Measurements from ENCODE around the gene SSRP1. TPM values are rescaled to one million over a fixed set of nuclear protein-coding genes. Genes with fewer than 3 reads are reported as not detected.
"Not testable (repeated sequence)": the region's sequence is repeated elsewhere in the genome, so short reads cannot be mapped to it uniquely, and the experiment has no call there.

The SSRP1 gene
- total RNA-seq, 1 experiment from 2014 or later, result 158 TPM

DNA sequence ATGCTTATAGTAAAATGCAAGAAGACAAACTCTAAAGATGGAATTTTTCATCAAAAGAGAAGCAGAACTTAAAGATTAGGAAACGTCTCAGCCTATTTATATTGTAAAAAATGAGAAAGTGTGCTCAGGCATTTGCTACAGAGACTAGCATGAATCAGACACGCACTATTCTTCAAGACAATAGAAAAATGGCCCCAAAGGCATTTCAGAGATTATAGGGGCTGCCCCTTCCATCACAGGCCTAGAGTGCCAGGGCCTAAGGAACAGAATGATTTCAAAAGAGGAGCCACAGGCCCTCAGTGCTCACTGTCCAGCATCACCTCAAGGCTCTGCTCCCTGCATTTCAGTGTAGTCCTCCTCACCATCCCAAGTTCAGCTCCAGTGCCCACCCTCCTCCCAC, 38.5 kb downstream of the SSRP1 start:
- H3K27me3 ChIP-seq (ENCODE audit: control insufficient read depth, insufficient read depth, low read length), result no peaks in the 10 kb centered on the region
- H3K4me3 ChIP-seq (ENCODE audit: insufficient read depth, low read depth, low read length), result no peak overlapping the region
- peaks cover 33% of the 10 kb centered on the region for H3K36me3 ChIP-seq (replicated peaks; ENCODE audit: control insufficient read depth, insufficient read depth, low read length)
- no peak for DNase-seq

DNA sequence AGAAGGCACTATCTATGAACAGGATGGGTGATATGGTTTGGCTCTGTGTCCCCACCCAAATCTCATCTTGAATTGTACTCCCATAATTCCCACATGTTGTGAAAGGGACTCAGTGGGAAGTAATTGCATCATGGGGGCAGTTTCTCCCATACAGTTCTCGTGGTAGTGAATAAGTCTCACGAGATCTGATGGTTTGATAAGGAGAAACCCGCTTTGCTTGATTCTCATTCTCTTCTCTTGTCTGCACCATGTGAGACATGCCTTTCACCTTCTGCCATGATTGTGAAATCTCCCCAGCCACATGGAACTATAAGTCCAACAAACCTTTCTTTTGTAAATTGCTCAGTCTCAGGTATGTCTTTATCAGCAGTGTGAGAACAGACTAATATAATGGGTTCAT, 39.5 kb downstream of the SSRP1 start:
- not testable (repeated sequence) for DNase-seq; H3K27me3 ChIP-seq (ENCODE audit: control insufficient read depth, insufficient read depth, low read length); H3K4me3 ChIP-seq (ENCODE audit: insufficient read depth, low read depth, low read length)
- peaks cover 26% of the 10 kb centered on the region for H3K36me3 ChIP-seq (replicated peaks; ENCODE audit: control insufficient read depth, insufficient read depth, low read length)

DNA sequence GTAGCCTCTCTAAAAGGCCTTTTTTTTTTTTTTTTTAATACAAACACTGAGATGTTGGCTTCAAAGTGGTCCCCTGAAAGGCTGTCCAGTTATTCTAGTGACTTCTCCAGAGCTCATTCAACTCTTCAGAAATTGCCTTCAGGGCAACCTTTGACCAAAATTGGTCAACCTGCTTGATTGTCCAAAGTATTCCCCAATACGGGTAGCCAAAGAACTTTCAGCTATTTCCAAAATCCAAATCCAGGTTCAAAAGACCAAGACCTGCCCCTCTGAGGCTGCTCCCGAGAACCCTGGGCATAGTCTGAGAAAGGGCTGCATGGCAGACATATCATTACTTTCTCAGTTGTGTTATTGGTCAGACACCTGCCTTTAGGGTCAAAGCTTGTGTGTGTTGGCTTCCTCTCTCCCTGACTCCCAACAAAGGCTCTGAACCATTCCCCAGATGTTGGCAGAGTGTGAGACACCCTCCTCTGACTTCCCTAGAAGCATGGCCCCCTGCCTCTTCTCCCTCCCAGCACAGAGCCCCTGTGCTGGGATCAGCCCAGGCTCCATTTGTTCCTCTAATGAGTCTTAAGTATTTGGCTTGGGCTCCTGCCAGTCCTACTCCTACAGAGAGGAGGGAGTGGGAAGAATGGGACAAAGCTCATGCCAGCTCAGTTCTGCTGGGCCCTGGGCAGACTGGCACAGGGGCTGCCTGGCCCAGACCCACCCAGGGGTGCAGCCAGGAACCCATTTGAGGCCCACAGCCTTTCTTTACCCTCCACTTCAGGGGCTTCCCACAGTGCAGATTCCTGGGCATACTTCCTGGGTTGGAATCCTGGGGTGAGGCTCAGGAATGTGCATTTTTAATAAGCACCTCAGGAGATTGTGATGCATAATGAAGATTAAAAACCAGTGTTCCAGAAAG, 41.2 kb downstream of the SSRP1 start:
- no peaks in the 10 kb centered on the region for H3K27me3 ChIP-seq (ENCODE audit: control insufficient read depth, insufficient read depth, low read length)
- peaks cover 9% of the 10 kb centered on the region for H3K36me3 ChIP-seq (replicated peaks; ENCODE audit: control insufficient read depth, insufficient read depth, low read length)
- DNase-seq, result peak; percentile 64
- no peak overlapping the region for H3K4me3 ChIP-seq (ENCODE audit: insufficient read depth, low read depth, low read length)

DNA sequence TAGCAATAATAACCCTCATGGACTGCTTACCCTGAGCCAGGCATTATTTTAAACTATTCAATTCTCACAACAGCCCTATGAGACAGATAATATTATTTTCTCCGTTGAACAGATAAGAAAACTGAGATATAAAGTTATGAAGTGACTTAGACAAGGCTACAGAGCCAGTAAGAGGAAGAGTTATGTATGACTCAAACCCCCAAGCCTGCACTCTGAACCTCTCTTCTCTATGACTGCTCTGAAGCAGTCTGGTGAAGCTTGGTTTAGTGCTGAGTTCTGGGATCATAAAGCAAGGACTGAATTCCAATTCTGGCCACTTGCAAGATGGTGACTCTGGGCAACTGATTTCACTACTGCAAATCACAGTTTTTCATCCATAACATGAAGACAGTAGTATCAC, 45.4 kb downstream of the SSRP1 start:
- Histone ChIP-seq H3K4me3 (ENCODE audit: insufficient read depth, low read depth, low read length) (no peak overlapping the region), H3K36me3 (replicated peaks; ENCODE audit: control insufficient read depth, insufficient read depth, low read length) (no peaks in the 10 kb centered on the region), H3K27me3 (ENCODE audit: control insufficient read depth, insufficient read depth, low read length) (no peaks in the 10 kb centered on the region)
- DNase-seq, result no peak

DNA sequence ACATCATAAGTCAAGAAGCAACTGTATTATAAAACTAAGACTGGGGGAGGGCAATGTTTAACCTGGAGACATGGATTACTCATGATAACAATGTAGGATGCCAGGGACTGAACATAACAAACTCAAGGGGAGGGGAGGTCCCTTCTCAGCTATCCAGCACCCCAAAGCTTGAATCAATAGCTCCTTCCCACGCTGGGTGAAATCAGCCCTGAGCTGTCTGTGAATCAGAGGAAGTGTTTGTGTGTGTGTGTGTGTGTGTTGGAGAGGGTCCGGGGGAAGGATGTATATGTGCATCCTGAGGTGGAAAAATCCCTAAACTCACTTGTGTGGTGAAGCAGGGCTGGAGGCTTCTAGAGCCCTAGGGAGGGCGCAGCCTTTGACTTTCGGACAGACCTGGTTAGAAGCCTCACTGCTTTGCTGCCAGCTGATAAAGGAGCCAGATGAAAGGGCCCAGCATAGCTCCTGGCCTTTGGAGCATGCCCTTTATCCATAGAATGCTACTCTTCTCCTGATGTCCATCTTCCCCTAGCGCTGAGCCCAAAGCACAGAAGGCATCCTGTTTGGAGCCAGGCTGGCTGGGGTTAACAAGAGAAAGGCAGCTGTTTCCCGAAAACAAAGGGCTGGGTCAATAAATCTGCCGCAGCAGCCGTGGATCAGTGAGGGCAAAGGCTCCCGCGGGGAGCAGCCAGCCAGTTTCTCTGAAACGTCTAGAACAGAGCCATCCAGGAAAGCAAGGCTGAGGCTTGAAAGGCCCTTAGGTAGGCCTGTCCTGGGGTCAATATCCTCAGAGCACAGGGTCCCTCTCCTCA, 46.7 kb downstream of the SSRP1 start:
- Histone ChIP-seq H3K4me3 (ENCODE audit: insufficient read depth, low read depth, low read length) (no peak overlapping the region), H3K27me3 (ENCODE audit: control insufficient read depth, insufficient read depth, low read length) (no peaks in the 10 kb centered on the region), H3K36me3 (replicated peaks; ENCODE audit: control insufficient read depth, insufficient read depth, low read length) (no peaks in the 10 kb centered on the region)
- peak; percentile 43 for DNase-seq

DNA sequence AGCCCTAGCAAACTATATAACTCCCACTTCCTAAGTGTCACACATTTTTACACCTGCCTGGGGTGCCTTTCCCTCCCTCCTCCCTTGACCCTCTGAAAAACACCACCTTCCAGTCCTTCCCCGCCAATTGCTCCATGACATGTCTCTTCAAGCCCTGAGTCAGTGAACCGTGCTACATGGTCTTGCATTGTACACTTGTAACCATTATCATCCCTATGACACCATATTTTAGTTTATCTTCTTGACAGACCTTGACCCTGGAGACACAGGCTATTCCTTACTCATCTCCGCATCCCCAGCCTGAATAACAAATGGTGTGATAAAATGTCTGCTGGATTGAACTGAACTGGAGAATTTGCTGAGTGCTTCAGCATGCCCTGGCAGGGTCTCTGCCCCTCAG, 47.8 kb downstream of the SSRP1 start:
- Histone ChIP-seq H3K27me3 (ENCODE audit: control insufficient read depth, insufficient read depth, low read length) (no peaks in the 10 kb centered on the region), H3K36me3 (replicated peaks; ENCODE audit: control insufficient read depth, insufficient read depth, low read length) (no peaks in the 10 kb centered on the region), H3K4me3 (ENCODE audit: insufficient read depth, low read depth, low read length) (no peak overlapping the region)
- DNase-seq, result no peak

DNA sequence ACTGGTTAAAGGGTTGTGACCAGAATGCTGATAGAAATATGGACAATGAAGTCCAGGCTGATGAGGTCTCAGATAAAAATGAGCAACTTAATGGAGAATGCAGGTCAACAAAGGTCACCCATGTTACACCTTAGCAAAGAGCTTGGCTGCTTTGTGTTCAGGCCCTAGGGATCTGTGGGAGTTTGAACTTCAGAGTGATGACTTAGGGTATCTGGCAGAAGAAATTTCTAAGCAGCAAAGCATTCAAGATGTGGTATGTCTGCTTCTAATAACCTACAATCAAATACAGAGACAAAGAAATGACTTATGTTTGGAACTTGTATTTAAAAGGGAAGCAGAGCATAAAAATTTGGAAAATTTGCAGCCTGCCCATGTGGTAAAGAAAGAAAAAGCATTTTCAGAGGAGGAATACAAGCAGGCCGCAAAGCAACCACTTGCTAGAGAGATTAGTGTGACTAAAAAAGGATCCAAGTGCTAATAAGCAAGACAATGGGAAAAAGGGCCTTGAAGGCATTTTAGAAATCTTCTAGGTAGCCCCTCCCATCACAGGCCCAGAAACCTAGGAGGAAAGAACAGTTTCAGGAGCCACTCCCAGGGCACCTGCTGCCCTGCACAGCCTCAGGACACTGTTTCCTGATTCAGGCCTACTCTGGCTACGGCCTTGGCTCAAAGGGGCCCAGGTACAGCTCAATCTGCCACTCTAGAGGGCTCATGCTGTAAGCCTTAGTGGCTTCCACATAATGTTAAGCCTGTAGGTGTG, 52.3 kb downstream of the SSRP1 start:
- no peak for DNase-seq
- Histone ChIP-seq H3K36me3 (replicated peaks; ENCODE audit: control insufficient read depth, insufficient read depth, low read length) (no peaks in the 10 kb centered on the region; the same call in 1 of the 2 replicates), H3K4me3 (ENCODE audit: insufficient read depth, low read depth, low read length) (no peak overlapping the region), H3K27me3 (ENCODE audit: control insufficient read depth, insufficient read depth, low read length) (no peaks in the 10 kb centered on the region)

DNA sequence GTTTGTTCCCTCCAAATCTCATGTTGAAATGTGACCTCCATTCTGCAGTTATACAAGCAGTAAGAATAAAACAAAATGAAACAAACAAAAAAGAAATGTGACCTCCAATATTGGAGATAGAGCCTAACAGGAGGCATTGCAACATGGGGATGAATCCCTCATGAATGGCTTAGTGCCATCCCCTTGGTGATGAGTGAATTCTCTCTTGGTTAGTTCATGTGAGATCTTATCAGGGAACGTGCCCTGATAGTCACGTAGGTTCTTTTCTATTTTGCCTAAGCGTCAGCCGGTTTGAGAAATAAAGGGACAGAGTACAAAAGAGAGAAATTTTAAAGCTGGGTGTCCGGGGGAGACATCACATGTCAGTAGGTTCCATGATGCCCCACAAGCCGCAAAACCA, 54.1 kb downstream of the SSRP1 start:
- H3K4me3 ChIP-seq (ENCODE audit: insufficient read depth, low read depth, low read length); H3K27me3 ChIP-seq (ENCODE audit: control insufficient read depth, insufficient read depth, low read length); DNase-seq; H3K36me3 ChIP-seq (replicated peaks; ENCODE audit: control insufficient read depth, insufficient read depth, low read length): not testable (repeated sequence)

DNA sequence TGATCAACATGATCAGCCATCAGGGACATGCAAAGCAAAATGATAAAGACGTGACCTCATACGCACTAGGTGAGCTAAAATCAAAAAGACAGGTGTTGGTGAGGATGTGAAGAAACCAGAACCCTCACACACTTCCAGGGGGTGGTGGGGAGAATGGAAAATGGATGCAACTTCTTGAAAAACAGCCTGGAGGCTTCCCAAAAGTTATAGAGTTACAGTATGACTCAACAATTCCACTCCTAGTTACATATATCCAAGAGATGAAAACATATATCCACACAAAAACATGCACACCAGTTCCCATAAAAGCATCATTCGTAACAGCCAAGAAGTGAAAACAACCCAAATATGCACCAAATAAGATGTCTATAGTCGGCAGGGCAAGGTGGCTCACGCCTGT, 56.6 kb downstream of the SSRP1 start:
- H3K36me3 ChIP-seq (replicated peaks; ENCODE audit: control insufficient read depth, insufficient read depth, low read length), result no peaks in the 10 kb centered on the region; the same call in 1 of the 2 replicates
- H3K27me3 ChIP-seq (ENCODE audit: control insufficient read depth, insufficient read depth, low read length), result no peaks in the 10 kb centered on the region; the same call in 1 of the 2 replicates
- no peak for DNase-seq
- H3K4me3 ChIP-seq (ENCODE audit: insufficient read depth, low read depth, low read length), result no peak overlapping the region

DNA sequence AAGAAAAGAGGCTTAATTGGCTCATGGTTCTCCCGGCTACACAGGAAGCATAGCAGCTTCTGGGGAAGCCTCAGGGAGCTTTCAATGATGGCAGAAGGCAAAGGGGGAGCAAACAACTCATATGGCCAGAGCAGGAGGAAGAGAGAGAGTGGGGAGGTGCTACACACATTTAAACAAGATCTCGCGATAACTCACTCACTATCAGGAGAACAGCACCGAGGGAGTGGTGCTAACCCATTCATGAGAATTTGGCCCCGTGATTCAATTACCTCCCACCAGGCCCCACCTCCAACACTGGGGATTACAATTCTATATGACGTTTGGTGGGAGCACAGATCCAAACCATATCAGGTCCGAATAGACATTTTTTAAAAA, 57.0 kb downstream of the SSRP1 start:
- Histone ChIP-seq H3K27me3 (ENCODE audit: control insufficient read depth, insufficient read depth, low read length) (no peaks in the 10 kb centered on the region; the same call in 1 of the 2 replicates), H3K4me3 (ENCODE audit: insufficient read depth, low read depth, low read length) (no peak overlapping the region), H3K36me3 (replicated peaks; ENCODE audit: control insufficient read depth, insufficient read depth, low read length) (no peaks in the 10 kb centered on the region; the same call in 1 of the 2 replicates)
- DNase-seq, result no peak

DNA sequence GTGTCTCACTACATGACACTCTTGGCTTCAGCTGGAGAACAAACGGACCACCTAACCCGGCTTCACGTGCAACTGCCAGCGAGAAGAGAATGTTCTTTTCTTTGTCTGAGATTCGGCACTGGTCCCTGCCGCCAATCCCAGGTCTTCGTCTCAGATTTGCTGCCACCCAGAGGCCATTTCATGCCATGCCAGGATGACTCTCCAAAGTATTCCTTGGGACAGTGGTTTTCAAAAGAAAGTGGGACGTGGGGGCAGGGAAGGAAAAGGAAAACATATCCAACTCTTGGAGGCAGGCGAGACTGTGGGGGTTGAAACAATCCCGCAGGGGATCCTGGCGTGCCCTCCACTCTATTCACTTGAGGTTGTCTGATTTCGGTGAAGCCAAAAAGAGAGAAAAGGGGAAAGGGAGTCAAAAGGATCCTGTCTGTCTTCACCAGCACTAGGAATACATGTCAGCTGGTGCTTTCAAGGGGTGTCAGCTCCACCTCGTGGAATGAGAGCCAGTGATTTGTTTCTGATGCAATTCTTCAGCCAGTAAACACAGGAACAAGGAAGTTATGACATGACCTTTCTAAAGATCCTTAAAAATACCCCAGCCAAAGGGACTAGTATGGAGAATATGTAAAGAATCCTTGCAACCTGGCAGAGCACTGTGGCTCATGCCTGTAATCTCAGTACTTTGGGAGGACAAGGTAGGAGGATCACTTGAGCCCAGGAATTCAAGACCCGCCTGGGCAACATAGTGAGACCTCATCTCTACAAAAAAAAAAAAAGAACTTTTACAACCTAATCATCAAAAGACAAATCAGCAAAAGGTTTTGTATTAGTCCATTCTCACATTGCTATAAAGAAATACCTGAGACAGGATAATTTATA, 57.6 kb downstream of the SSRP1 start:
- DNase-seq, result peak; percentile 68
- no peaks in the 10 kb centered on the region; the same call in 1 of the 2 replicates for H3K36me3 ChIP-seq (replicated peaks; ENCODE audit: control insufficient read depth, insufficient read depth, low read length)
- H3K4me3 ChIP-seq (ENCODE audit: insufficient read depth, low read depth, low read length), result no peak overlapping the region
- no peaks in the 10 kb centered on the region; the same call in 1 of the 2 replicates for H3K27me3 ChIP-seq (ENCODE audit: control insufficient read depth, insufficient read depth, low read length)

DNA sequence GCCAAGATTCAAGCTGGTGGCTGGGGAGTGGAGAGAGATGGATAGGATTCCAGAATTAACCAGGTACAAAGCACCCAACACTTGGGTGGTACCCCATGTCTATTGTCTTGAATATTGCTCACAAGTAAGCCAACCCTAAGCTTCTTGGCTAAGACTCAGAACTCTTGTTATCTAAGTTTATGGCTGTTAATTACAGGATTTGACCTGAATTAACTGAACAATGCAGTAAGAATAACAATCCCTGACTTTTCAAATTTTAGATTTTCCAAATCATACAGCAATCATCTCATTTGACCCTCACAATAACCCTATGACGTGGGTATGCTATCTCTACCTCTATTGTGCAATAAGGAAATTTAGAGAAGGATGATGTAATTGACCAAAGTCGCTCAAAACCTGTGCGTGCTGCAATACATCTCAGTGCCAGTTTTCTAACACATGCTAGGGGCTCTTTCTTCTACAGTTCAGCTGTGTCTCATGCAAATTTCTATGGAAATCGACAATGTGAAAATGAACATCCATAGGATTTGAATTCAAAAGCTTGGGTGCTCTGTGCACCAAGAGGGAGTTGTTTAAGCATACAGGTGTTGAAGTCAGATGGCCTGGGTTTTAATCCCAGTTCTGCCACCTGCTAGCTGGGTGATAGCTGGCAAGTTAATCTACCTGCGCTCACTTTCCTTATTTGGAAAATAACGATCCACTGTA, 58.6 kb downstream of the SSRP1 start:
- no peaks in the 10 kb centered on the region; the same call in 1 of the 2 replicates for H3K27me3 ChIP-seq (ENCODE audit: control insufficient read depth, insufficient read depth, low read length)
- no peak overlapping the region for H3K4me3 ChIP-seq (ENCODE audit: insufficient read depth, low read depth, low read length)
- no peaks in the 10 kb centered on the region; the same call in 1 of the 2 replicates for H3K36me3 ChIP-seq (replicated peaks; ENCODE audit: control insufficient read depth, insufficient read depth, low read length)
- DNase-seq, result no peak

Data from H7 (cell line).